C4-2B (cell line): ENCODE data around the gene SCG5.

Experiments used
- H3K27ac ChIP-seq: fragments of 450-650 bp; 2 replicates; pipeline ENCODE4 v1.5.1; 2017
- CTCF ChIP-seq: fragments of 450-650 bp; conservative IDR thresholded peaks from 2 replicates; pipeline ENCODE4 v1.5.1; 2017; ENCODE audit warnings: mild to moderate bottlenecking
- ZFX ChIP-seq: fragments of 450-650 bp; IDR thresholded peaks from 2 replicates; pipeline ENCODE4 v1.6.1; 2017

The SCG5 gene

GRCh38 chr15:32723171-32723948 lies 81.8 kb downstream of the SCG5 start:
- TF ChIP-seq ZFX (no peak), CTCF (no peak)
- H3K27ac ChIP-seq = no peak overlapping the region

GRCh38 chr15:32729700-32730395 lies 88.3 kb downstream of the SCG5 start:
- TF ChIP-seq CTCF = no peak
- TF ChIP-seq ZFX = no peak
- H3K27ac ChIP-seq = no peak overlapping the region

DNA sequence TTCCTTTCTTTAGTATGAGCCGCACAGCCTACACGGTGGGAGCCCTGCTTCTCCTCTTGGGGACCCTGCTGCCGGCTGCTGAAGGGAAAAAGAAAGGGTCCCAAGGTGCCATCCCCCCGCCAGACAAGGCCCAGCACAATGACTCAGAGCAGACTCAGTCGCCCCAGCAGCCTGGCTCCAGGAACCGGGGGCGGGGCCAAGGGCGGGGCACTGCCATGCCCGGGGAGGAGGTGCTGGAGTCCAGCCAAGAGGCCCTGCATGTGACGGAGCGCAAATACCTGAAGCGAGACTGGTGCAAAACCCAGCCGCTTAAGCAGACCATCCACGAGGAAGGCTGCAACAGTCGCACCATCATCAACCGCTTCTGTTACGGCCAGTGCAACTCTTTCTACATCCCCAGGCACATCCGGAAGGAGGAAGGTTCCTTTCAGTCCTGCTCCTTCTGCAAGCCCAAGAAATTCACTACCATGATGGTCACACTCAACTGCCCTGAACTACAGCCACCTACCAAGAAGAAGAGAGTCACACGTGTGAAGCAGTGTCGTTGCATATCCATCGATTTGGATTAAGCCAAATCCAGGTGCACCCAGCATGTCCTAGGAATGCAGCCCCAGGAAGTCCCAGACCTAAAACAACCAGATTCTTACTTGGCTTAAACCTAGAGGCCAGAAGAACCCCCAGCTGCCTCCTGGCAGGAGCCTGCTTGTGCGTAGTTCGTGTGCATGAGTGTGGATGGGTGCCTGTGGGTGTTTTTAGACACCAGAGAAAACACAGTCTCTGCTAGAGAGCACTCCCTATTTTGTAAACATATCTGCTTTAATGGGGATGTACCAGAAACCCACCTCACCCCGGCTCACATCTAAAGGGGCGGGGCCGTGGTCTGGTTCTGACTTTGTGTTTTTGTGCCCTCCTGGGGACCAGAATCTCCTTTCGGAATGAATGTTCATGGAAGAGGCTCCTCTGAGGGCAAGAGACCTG lies 89.5 kb downstream of the SCG5 start:
- TF ChIP-seq CTCF (no peak), ZFX (no peak)
- H3K27ac ChIP-seq = no peak overlapping the region

GRCh38 chr15:32732574-32733157 lies 91.2 kb downstream of the SCG5 start:
- TF ChIP-seq ZFX (no peak), CTCF (no peak)

DNA sequence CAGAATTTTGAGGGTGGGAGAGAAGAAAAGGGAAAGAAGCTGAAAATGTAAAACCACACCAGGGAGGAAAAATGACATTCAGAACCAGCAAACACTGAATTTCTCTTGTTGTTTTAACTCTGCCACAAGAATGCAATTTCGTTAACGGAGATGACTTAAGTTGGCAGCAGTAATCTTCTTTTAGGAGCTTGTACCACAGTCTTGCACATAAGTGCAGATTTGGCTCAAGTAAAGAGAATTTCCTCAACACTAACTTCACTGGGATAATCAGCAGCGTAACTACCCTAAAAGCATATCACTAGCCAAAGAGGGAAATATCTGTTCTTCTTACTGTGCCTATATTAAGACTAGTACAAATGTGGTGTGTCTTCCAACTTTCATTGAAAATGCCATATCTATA lies 91.8 kb downstream of the SCG5 start:
- no peak overlapping the region for H3K27ac ChIP-seq
- TF ChIP-seq ZFX (no peak), CTCF (no peak)

More at GRCh38 chr15:32732574-32733157, 91.2 kb downstream of the SCG5 start:
- no peak overlapping the region for H3K27ac ChIP-seq

DNA sequence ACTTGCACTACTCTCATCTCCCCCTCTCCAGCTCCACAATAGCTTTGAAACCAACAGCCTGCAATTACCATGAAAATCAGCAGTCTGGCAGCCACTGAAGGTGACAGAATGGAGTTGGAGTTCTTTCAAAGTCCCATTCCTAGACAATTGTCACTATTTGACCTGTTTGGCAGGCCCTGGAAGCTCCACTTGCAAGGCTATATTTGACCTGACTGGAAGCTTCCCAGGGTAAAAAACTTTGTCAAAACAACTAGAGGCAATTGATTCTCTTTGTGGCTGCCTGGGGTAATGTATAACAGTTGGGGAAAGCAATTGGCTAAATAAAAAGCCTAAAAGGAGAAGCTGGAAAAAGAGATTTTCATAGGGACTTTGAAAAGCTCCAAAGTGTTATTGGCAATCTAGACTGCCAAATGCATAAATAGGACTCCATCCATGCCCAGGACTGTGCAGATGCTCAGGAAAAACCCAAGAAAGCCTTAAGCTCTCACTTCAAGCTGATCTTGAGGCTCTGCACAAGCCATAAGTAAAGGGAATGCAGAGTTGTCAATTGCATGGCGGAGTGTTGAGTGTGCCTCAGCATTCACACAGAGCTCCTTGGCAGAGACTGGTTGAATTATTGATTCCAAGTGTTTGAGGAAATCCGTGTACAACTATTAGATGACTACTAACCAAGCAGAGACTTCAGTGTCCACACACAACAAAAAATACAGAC lies 94.6 kb downstream of the SCG5 start:
- TF ChIP-seq ZFX (no peak), CTCF (no peak)
- H3K27ac ChIP-seq = no peak overlapping the region
